Urinary bladder (tissue), 4 donors: ENCODE measurements around the gene GPR37. TPM values are rescaled to one million over a fixed set of nuclear protein-coding genes. Genes with fewer than 3 reads are reported as not detected.

ENCODE experiments used
- DNase-seq: peaks from one replicate; pipeline ENCODE4 v3.0.0-alpha.2; 2015; ENCODE audit errors: extremely low spot score
- H3K27ac ChIP-seq: one replicate; pipeline ENCODE4 v1.5.1; 2013; ENCODE audit warnings: low read depth, mild to moderate bottlenecking, moderate library complexity
- H3K36me3 ChIP-seq: one replicate; pipeline ENCODE4 v1.6.1; 2013; ENCODE audit warnings: mild to moderate bottlenecking, moderate library complexity; ENCODE audit not compliant: insufficient read depth
- H3K4me1 ChIP-seq: one replicate; pipeline ENCODE4 v1.6.1; 2013; ENCODE audit warnings: mild to moderate bottlenecking, moderate library complexity; ENCODE audit not compliant: insufficient read depth
- H3K4me3 ChIP-seq: one replicate; pipeline ENCODE4 v1.5.1; 2013; ENCODE audit warnings: low read depth, low read length
- WGBS: extraction: QIAGEN DNeasy Blood & Tissue Kit; methylation state at CpG from one replicate; pipeline ENCODE4 v1.1.7; 2013; 5-methylcytosine and 5-hydroxymethylcytosine counted together
- polyA plus RNA-seq: library from polyadenylated mRNA; stranded (reverse); fragments of 200-250 nt; gene quantifications from one replicate; pipeline ENCODE4 v1.2.3, GENCODE V29; 2013
- total RNA-seq: library from RNA; depleted of rRNA; stranded (reverse); fragments of >200 nt; gene quantifications from one replicate; pipeline ENCODE4 v1.2.3, GENCODE V29; 2014
- donor health status: healthy with polysubstance abuse.
- donor health status: healthy.

Gene GPR37
- total and polyA plus RNA-seq, 2 donors: 4.8 to 5.4 TPM

- H3K27ac ChIP-seq: no peak overlapping the region
- H3K4me3 ChIP-seq: no peak overlapping the region
- H3K4me1 ChIP-seq: no peaks in the 10 kb centered on the region
- no peaks in the 10 kb centered on the region for H3K36me3 ChIP-seq
- 45% methylated on average over 6 of the region's 6 CpGs for WGBS
- no peak for DNase-seq
These were observed 25.1 kb upstream of the GPR37 start for GRCh38 chr7:124790645-124791044.

GRCh38 chr7:124785994-124786393 lies 20.4 kb upstream of the GPR37 start:
- Histone ChIP-seq H3K4me3 (no peak overlapping the region), H3K27ac (no peak overlapping the region), H3K36me3 (no peaks in the 10 kb centered on the region), H3K4me1 (no peaks in the 10 kb centered on the region)
- no peak for DNase-seq
- WGBS: 59% methylated on average over 6 of the region's 6 CpGs

GRCh38 chr7:124784879-124785818 lies 19.6 kb upstream of the GPR37 start:
- peak; percentile 17 for DNase-seq
- Histone ChIP-seq H3K27ac (no peak overlapping the region), H3K36me3 (no peaks in the 10 kb centered on the region), H3K4me1 (no peaks in the 10 kb centered on the region), H3K4me3 (no peak overlapping the region)
- 47% methylated on average over 9 of the region's 9 CpGs for WGBS

- no peaks in the 10 kb centered on the region for H3K36me3 ChIP-seq
- no peaks in the 10 kb centered on the region for H3K4me1 ChIP-seq
- no peak overlapping the region for H3K27ac ChIP-seq
- DNase-seq: no peak
- 85% methylated on average over 5 of the region's 5 CpGs for WGBS
- no peak overlapping the region for H3K4me3 ChIP-seq
These were observed 17.7 kb upstream of the GPR37 start for GRCh38 chr7:124783271-124783670.

GRCh38 chr7:124781907-124782734 lies 16.5 kb upstream of the GPR37 start:
- Histone ChIP-seq H3K36me3 (no peaks in the 10 kb centered on the region), H3K27ac (no peak overlapping the region), H3K4me1 (no peaks in the 10 kb centered on the region), H3K4me3 (no peak overlapping the region)
- 72% methylated on average over 12 of the region's 12 CpGs for WGBS
- DNase-seq: no peak

- H3K4me3 ChIP-seq: no peak overlapping the region
- H3K4me1 ChIP-seq: no peaks in the 10 kb centered on the region
- no peak for DNase-seq
- no peaks in the 10 kb centered on the region for H3K36me3 ChIP-seq
- 97% methylated on average over 2 of the region's 2 CpGs for WGBS
- no peak overlapping the region for H3K27ac ChIP-seq
These were observed 15.8 kb upstream of the GPR37 start for GRCh38 chr7:124781418-124781817.

GRCh38 chr7:124780608-124781007 lies 15.0 kb upstream of the GPR37 start:
- H3K36me3 ChIP-seq: no peaks in the 10 kb centered on the region
- H3K27ac ChIP-seq: no peak overlapping the region
- no peak for DNase-seq
- H3K4me3 ChIP-seq: no peak overlapping the region
- 96% methylated on average over 1 of the region's 1 CpG for WGBS
- H3K4me1 ChIP-seq: no peaks in the 10 kb centered on the region

- H3K27ac ChIP-seq: no peak overlapping the region
- H3K4me1 ChIP-seq: no peaks in the 10 kb centered on the region
- no peaks in the 10 kb centered on the region for H3K36me3 ChIP-seq
- DNase-seq: no peak
- no peak overlapping the region for H3K4me3 ChIP-seq
These were observed 14.5 kb upstream of the GPR37 start for GRCh38 chr7:124780056-124780455.

GRCh38 chr7:124779620-124780019 lies 14.0 kb upstream of the GPR37 start:
- H3K36me3 ChIP-seq: no peaks in the 10 kb centered on the region
- no peak overlapping the region for H3K27ac ChIP-seq
- DNase-seq: no peak
- H3K4me3 ChIP-seq: no peak overlapping the region
- no peaks in the 10 kb centered on the region for H3K4me1 ChIP-seq

GRCh38 chr7:124779194-124779593 lies 13.6 kb upstream of the GPR37 start:
- Histone ChIP-seq H3K27ac (no peak overlapping the region), H3K4me1 (no peaks in the 10 kb centered on the region), H3K36me3 (no peaks in the 10 kb centered on the region), H3K4me3 (no peak overlapping the region)
- no peak for DNase-seq
- WGBS: 64% methylated on average over 3 of the region's 3 CpGs

- H3K36me3 ChIP-seq: no peaks in the 10 kb centered on the region
- H3K4me3 ChIP-seq: no peak overlapping the region
- no peak overlapping the region for H3K27ac ChIP-seq
- 85% methylated on average over 2 of the region's 2 CpGs for WGBS
- DNase-seq: no peak
- H3K4me1 ChIP-seq: no peaks in the 10 kb centered on the region
These were observed 11.7 kb upstream of the GPR37 start for GRCh38 chr7:124777268-124777667.

GRCh38 chr7:124776153-124776552 lies 10.6 kb upstream of the GPR37 start:
- DNase-seq: no peak
- 45% methylated on average over 2 of the region's 2 CpGs for WGBS
- no peaks in the 10 kb centered on the region for H3K4me1 ChIP-seq
- no peaks in the 10 kb centered on the region for H3K36me3 ChIP-seq
- H3K4me3 ChIP-seq: no peak overlapping the region
- H3K27ac ChIP-seq: no peak overlapping the region

GRCh38 chr7:124775422-124775821 lies 9.8 kb upstream of the GPR37 start:
- no peak overlapping the region for H3K27ac ChIP-seq

GRCh38 chr7:124773938-124774337 lies 8.3 kb upstream of the GPR37 start:
- Histone ChIP-seq H3K4me3 (no peak overlapping the region), H3K36me3 (no peaks in the 10 kb centered on the region), H3K27ac (no peak overlapping the region), H3K4me1 (no peaks in the 10 kb centered on the region)
- WGBS: 86% methylated on average over 4 of the region's 4 CpGs
- DNase-seq: no peak

More at GRCh38 chr7:124775422-124775821, 9.8 kb upstream of the GPR37 start:
- Histone ChIP-seq H3K4me1 (no peaks in the 10 kb centered on the region), H3K36me3 (no peaks in the 10 kb centered on the region), H3K4me3 (no peak overlapping the region)
- no peak for DNase-seq
